GM18526 (cell line): ENCODE measurements around the gene LBX1.

Experiments used
- POLR2A ChIP-seq: IDR thresholded peaks from 3 replicates; pipeline ENCODE4 v1.6.1; 2011; ENCODE audit not compliant: insufficient read length; ENCODE audit errors: extremely low read depth

LBX1 gene

GRCh38 chr10:101257084-101257483 is 27.8 kb upstream of the LBX1 start:
- TF ChIP-seq POLR2A = no peak

- no peak for TF ChIP-seq POLR2A
These were observed 27.1 kb upstream of the LBX1 start for GRCh38 chr10:101256387-101256786.

GRCh38 chr10:101250136-101250535 is 20.9 kb upstream of the LBX1 start:
- no peak for TF ChIP-seq POLR2A

- TF ChIP-seq POLR2A = no peak
These were observed 19.9 kb upstream of the LBX1 start for GRCh38 chr10:101249171-101249581.

GRCh38 chr10:101246639-101247038 is 17.4 kb upstream of the LBX1 start:
- no peak for TF ChIP-seq POLR2A

GRCh38 chr10:101244321-101245050 is 15.2 kb upstream of the LBX1 start:
- TF ChIP-seq POLR2A = no peak

GRCh38 chr10:101241840-101242707 is 12.8 kb upstream of the LBX1 start:
- no peak for TF ChIP-seq POLR2A

- TF ChIP-seq POLR2A = no peak
These were observed 9.5 kb upstream of the LBX1 start for GRCh38 chr10:101238732-101239105.

GRCh38 chr10:101237982-101238731 is 8.9 kb upstream of the LBX1 start:
- no peak for TF ChIP-seq POLR2A

GRCh38 chr10:101237081-101237981 is 8.1 kb upstream of the LBX1 start:
- no peak for TF ChIP-seq POLR2A

- no peak for TF ChIP-seq POLR2A
These were observed 7.3 kb upstream of the LBX1 start for GRCh38 chr10:101236376-101237080.

- TF ChIP-seq POLR2A = no peak
These were observed 6.5 kb upstream of the LBX1 start for GRCh38 chr10:101235766-101236165.

GRCh38 chr10:101234333-101234732 is 5.1 kb upstream of the LBX1 start:
- TF ChIP-seq POLR2A = no peak

GRCh38 chr10:101233863-101234262 is 4.6 kb upstream of the LBX1 start:
- TF ChIP-seq POLR2A = no peak

GRCh38 chr10:101233443-101233842 is 4.2 kb upstream of the LBX1 start:
- TF ChIP-seq POLR2A = no peak
